NCI-H1436 (cell line): ENCODE measurements around the gene KCNJ8.
"Not testable (repeated sequence)": the region's sequence is repeated elsewhere in the genome, so short reads cannot be mapped to it uniquely, and the experiment has no call there.

ENCODE experiments used
- DNase-seq: peaks from one replicate; lab custom pipeline; 2025; lab: John Stamatoyannopoulos, UW

Gene KCNJ8

GRCh38 chr12:21774358-21775132, at the start of gene KCNJ8:
KCNJ8 (minus strand) TSS chr12:21774706; CDS start chr12:21773616, 1,090 bp downstream.
- no peak for DNase-seq

DNA sequence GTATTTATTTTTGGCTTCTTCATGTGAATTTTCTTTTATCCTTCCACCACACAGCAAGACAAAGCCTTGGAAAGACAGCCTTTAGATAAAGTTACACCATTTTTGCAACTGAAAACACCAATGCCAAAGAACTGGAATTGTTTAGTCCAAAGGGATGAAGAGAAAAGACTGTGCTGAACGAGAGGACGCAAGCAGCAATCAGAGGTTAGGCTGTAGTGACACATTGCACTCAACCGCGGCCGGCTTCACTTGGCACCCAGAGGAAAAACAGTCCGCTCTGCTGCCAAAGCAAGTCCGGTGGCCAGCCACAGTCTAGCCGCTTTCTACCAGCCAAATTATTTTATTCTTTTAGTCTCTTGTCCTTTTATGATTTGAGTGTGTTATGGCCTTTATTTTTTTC, 49.1 kb upstream of the KCNJ8 start:
- DNase-seq: no peak

GRCh38 chr12:21819678-21820077, 45.2 kb upstream of the KCNJ8 start:
- DNase-seq: no peak

GRCh38 chr12:21819236-21819635, 44.7 kb upstream of the KCNJ8 start:
- DNase-seq: no peak

GRCh38 chr12:21818627-21819026, 44.1 kb upstream of the KCNJ8 start:
- DNase-seq: no peak

DNA sequence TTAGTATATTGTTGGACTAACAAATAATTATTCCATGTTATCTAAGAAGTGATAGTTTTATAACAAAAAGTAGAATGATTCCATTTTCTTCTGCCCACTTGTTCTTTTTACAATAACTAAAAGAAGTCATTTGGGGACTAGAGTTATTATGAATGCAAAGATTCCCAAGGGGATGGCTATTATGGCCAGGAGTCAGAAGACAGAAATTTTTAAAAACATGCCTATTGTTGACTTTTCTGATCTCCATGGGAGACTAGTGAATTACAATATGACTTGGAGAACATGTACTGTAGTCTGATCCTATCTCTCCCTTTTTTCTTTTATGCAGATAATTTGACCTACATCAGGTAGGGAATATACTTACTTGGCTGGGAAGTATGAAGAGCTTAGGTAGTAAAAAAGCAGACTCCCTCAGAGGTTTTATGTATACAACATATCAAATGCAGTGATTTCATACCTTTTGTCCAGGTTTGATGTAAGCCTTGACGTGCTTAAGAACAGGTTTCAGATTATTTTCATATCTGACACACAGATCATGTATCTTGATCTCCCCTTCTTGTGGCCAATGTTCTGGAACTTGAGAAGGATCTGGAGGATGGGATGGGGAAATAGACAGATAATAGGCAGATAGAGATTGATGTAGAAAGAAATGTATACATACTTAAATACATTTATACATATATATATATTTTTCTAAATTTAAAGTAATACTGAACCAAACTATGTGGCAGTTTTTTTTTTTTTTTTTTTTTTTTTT, 41.0 kb upstream of the KCNJ8 start:
- DNase-seq: no peak

DNA sequence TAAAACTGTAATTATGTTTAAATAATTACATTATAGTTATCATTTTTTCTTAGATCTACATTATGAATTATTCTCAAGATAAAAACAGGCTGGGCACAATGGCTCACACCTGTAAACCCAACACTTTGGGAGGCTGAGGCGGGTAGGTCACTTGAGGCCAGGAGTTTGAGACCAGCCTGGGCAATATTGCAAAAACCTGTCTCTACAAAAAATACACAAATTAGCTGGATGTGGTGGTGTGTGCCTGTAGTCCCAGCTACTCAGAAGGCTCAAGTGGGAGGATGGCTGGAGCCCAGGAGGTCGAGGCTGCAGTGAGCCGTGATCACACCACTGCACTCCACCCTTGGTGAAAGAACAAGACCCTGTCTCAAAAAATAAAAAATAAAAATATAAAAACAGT, 40.3 kb upstream of the KCNJ8 start:
- DNase-seq: no peak

GRCh38 chr12:21814327-21814726, 39.8 kb upstream of the KCNJ8 start:
- no peak for DNase-seq

DNA sequence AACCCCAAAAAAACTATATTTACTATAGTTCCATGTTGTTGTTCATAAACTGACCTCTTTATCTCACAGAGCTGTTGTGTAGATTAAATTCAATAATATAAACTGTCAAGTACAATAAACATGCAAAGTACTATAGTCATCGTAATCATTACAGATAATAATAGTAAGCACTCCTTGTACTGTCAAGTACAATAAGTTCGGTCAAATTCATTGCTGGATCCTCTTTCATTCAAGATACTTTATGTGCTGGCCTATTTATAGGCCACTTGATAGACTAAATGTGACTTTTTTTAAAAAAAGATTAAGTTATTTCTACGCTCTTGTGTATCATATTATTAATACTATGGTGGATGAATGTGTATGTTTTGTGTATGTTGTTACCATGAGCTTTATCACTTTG, 39.2 kb upstream of the KCNJ8 start:
- no peak for DNase-seq

DNA sequence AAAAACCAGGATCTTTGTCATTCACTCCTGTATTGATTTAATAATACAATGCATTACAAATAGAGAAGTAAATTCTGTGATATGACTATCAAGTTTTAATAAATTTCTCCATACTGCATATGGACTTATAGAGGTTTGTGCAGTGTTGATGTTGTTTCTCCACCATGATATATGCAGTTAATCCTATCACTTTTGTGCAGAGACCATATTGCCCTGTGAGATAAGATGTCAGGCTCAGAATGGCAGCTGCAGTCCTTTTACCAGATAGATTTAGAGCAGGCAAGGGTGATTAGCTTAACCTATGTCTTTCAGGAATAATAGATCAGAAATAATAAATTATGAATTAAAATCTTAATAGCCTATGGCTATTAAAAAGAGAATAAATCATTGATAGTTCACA, 38.6 kb upstream of the KCNJ8 start:
- DNase-seq: no peak

GRCh38 chr12:21812340-21812739, 37.8 kb upstream of the KCNJ8 start:
- not testable (repeated sequence) for DNase-seq

DNA sequence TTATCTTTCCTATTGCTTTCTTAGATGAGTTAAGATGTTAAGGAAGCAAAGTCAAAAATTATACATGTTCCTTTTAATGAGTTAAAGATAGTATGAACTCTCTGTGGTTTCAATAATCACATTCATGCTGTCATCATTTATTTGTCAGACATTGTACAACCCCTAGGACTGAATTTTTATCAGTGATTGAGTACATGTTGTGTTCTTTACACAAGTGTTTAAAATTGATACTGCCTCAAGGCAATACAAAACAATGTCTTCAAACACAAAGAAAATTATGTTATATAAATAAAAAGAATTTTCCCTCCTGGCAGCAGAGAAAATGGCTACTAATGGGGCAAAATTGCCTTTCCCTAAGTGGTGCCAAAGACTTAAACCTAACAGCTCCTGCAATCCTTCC, 34.6 kb upstream of the KCNJ8 start:
- no peak for DNase-seq

GRCh38 chr12:21806255-21806654, 31.7 kb upstream of the KCNJ8 start:
- DNase-seq: no peak

DNA sequence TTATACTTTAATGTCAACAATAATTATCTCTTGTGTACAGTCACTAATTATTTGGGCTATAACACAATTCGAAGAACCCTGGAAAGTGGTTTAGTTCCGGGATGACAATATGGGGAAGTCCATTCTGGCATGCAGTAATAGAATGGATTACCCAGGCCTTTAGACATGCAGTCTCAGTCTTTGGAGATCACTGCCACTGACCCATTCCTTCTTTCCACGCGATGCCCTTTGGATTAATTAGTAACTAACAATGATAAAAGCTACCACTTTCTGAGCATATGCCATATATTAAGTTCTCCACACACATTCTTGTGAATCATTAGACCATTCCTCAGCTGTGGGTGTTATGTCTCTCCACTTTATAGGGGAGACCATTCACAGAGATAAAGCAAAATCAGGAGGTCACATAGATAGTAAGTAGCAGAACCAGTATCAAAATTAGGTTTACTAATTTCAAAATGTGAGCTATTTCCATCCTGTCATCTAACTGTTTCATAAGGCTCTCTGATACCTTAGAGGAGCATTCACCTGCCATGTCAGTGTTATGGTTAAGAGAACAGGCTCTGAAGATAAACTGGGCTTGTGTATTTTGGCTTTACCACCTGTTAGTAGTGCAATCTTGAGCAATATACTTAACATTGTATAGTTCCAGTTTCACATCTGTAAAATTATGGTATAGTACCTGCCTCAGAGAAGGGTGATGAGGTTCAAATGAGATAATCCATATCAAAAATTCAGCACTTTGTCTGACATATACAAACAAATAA, 27.2 kb upstream of the KCNJ8 start:
- DNase-seq: no peak

DNA sequence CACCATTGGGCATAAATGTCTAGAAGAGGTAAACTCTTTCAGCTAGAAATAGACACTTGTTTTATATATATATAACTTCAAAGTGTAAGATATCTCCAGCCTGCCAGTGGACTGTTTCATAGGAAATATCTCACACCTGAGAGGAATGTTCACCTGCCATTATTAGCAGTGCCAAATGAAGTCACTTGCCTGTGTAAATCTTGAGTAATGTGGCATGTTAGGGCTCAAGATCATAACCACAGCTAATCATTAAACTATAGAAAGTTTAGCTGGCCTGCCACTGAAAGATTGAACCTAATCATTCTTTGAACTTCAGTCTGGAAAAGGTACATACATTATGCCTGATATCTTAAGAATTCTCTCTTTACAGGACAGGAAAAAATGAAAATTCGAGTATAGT, 25.5 kb upstream of the KCNJ8 start:
- DNase-seq: no peak

GRCh38 chr12:21797539-21797938, 23.0 kb upstream of the KCNJ8 start:
- DNase-seq: no peak

DNA sequence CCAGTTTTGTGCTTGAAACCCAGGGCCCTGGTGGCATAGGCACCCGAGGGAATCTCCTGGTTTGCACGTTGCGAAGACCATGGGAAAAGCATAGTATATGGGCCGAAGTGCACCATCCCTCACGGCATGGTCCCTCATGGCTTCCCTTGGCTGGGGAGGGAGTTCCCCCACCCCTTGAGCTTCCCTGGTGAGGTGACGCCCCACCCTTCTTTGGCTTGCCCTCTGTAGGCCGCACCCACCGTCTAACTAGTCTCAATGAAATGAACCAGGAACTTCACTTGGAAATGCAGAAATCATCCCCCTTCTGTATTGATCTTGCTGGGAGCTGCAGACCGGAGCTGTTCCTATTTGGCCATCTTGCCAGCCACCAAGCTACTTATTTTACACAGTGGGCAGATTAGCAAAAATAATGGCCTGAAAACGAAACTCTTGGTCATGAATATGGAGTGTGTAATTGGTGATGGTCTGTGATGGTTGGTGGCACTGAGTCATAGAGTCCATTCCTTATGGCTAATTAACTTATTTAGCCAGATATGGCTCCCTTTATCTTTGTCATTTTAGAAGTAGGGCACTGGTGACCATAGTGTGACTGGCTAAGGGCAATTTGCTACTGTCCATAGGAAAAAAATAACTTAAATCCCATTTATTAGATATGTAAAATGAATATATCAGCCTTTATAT, 21.3 kb upstream of the KCNJ8 start:
- no peak for DNase-seq

- DNase-seq: not testable (repeated sequence)
Measured at GRCh38 chr12:21794807-21795595, 20.5 kb upstream of the KCNJ8 start.

GRCh38 chr12:21789687-21790086, 15.2 kb upstream of the KCNJ8 start:
- not testable (repeated sequence) for DNase-seq

- DNase-seq: no peak
Measured at GRCh38 chr12:21788089-21788983, 13.8 kb upstream of the KCNJ8 start.
